IMR-90 (cell line): ENCODE data around the gene NR1D1. TPM values are rescaled to one million over a fixed set of nuclear protein-coding genes. Genes with fewer than 3 reads are reported as not detected.

Source experiments
- ATAC-seq: fragments of 200-7000 bp; cut with Tn5 transposase; 2 replicates; pipeline ENCODE4 v1.9.1; 2020; ENCODE audit warnings: low read depth, mild to moderate bottlenecking, moderate library complexity
- BruUV-seq: library from RNA; stranded (reverse); fragments of 400-500 nt; replicated peaks from 2 replicates; lab custom pipeline; 2021; lab: Mats Ljungman, UMichigan
- CTCF ChIA-PET: fragments of 300-600 bp; formaldehyde crosslinking; extraction: SDS; loops from one replicate; lab custom pipeline; 2021; ENCODE audit warnings: antibody characterized with exemption; lab: Yijun Ruan, JAX
- POLR2A ChIA-PET: fragments of 300-600 bp; sonication (Branson Sonifier 250); formaldehyde crosslinking; loops from one replicate; lab custom pipeline; 2022; ENCODE audit warnings: antibody characterized with exemption; ENCODE audit not compliant: unreplicated experiment; lab: Charles Lee
- DNase-seq: peaks from one replicate; pipeline ENCODE4 v3.0.0; 2013
- H2AFZ ChIP-seq: replicated peaks from 2 replicates; pipeline ENCODE3; 2013; ENCODE audit warnings: low read length, mild to moderate bottlenecking; ENCODE audit not compliant: poor library complexity
- H2AK5ac ChIP-seq: 2 replicates; pipeline ENCODE4 v1.6.1; 2013; ENCODE audit warnings: low read depth, low read length, inconsistent platforms
- H2AK9ac ChIP-seq: replicated peaks from 2 replicates; pipeline ENCODE3; 2013; ENCODE audit warnings: mild to moderate bottlenecking, low read depth, low read length, moderate library complexity; ENCODE audit not compliant: poor library complexity
- H2BK120ac ChIP-seq: 2 replicates; pipeline ENCODE4 v1.6.1; 2013; ENCODE audit warnings: low read depth, low read length, inconsistent platforms
- H2BK15ac ChIP-seq: 3 replicates; pipeline ENCODE4 v1.6.1; 2013; ENCODE audit warnings: low read depth, low read length, inconsistent platforms
- H2BK20ac ChIP-seq: 2 replicates; pipeline ENCODE4 v1.6.1; 2013; ENCODE audit warnings: low read depth, mild to moderate bottlenecking, inconsistent platforms, low read length, moderate library complexity
- H2BK5ac ChIP-seq: 2 replicates; pipeline ENCODE4 v1.6.1; 2013; ENCODE audit warnings: mild to moderate bottlenecking, low read depth, low read length, inconsistent platforms; ENCODE audit not compliant: poor library complexity, severe bottlenecking
- H3K14ac ChIP-seq: replicated peaks from 2 replicates; pipeline ENCODE4 v1.6.1; 2013; ENCODE audit warnings: low read depth, low read length, inconsistent platforms
- H3K18ac ChIP-seq: 2 replicates; pipeline ENCODE4 v1.6.1; 2013; ENCODE audit warnings: low read depth, low read length, control low read depth
- H3K23ac ChIP-seq: 2 replicates; pipeline ENCODE4 v1.6.1; 2013; ENCODE audit warnings: low read depth, low read length, inconsistent platforms
- H3K27ac ChIP-seq: 2 replicates; pipeline ENCODE4 v1.5.1; 2013; ENCODE audit warnings: mild to moderate bottlenecking, control low read depth, low read length; ENCODE audit not compliant: insufficient read depth
- H3K27me3 ChIP-seq: 2 replicates; pipeline ENCODE4 v1.6.1; 2013; ENCODE audit warnings: low read length; ENCODE audit not compliant: control insufficient read depth, insufficient read depth
- H3K36me3 ChIP-seq: 2 replicates; pipeline ENCODE4 v1.6.1; 2013; ENCODE audit warnings: low read length, mixed read lengths; ENCODE audit not compliant: control insufficient read depth, insufficient read depth
- H3K4ac ChIP-seq: 2 replicates; pipeline ENCODE4 v1.6.1; 2013; ENCODE audit warnings: low read depth, low read length, inconsistent platforms
- H3K4me1 ChIP-seq: 2 replicates; pipeline ENCODE4 v1.6.1; 2013; ENCODE audit warnings: low read length, mixed read lengths; ENCODE audit not compliant: control insufficient read depth, insufficient read depth
- H3K4me2 ChIP-seq: 2 replicates; pipeline ENCODE4 v1.6.1; 2013; ENCODE audit warnings: low read depth, mild to moderate bottlenecking, control low read depth, low read length, moderate library complexity
- H3K4me3 ChIP-seq: 2 replicates; pipeline ENCODE4 v1.5.1; 2013; ENCODE audit warnings: low read depth, mild to moderate bottlenecking, control low read depth, low read length, moderate library complexity; ENCODE audit not compliant: insufficient read depth
- H3K56ac ChIP-seq: 2 replicates; pipeline ENCODE4 v1.6.1; 2013; ENCODE audit warnings: low read length, inconsistent platforms; ENCODE audit not compliant: insufficient read depth; ENCODE audit errors: extremely low read depth
- H3K79me1 ChIP-seq, 2 experiments: 2 replicates each; pipeline ENCODE4 v1.6.1; 2013; ENCODE audit warnings: low read length in 2 of 2, inconsistent platforms in 1 of 2, low read depth in 1 of 2
- H3K9ac ChIP-seq: 2 replicates; pipeline ENCODE4 v1.6.1; 2013; ENCODE audit warnings: low read depth, low read length, control low read depth
- H3K9me1 ChIP-seq: 2 replicates; pipeline ENCODE4 v1.6.1; 2013; ENCODE audit warnings: low read length, inconsistent platforms; ENCODE audit not compliant: insufficient read depth
- H3K9me3 ChIP-seq: 2 replicates; pipeline ENCODE4 v1.6.1; 2013; ENCODE audit warnings: low read length; ENCODE audit not compliant: control insufficient read depth, insufficient read depth
- H4K20me1 ChIP-seq: 2 replicates; pipeline ENCODE4 v1.6.1; 2013; ENCODE audit warnings: low read length, inconsistent platforms; ENCODE audit not compliant: insufficient read depth
- H4K5ac ChIP-seq: 2 replicates; pipeline ENCODE4 v1.6.1; 2013; ENCODE audit warnings: mild to moderate bottlenecking, low read depth, low read length, control low read depth
- H4K8ac ChIP-seq, 2 experiments: 2 replicates each; pipeline ENCODE4 v1.6.1; 2013; ENCODE audit warnings: low read depth in 2 of 2, low read length in 2 of 2, control low read depth in 1 of 2, inconsistent platforms in 1 of 2
- H4K91ac ChIP-seq: 2 replicates; pipeline ENCODE4 v1.6.1; 2013; ENCODE audit warnings: low read depth, low read length, inconsistent platforms; ENCODE audit not compliant: insufficient read depth
- BHLHE40 ChIP-seq: fragments of 150-350 bp; IDR thresholded peaks from 2 replicates; pipeline ENCODE4 v1.6.1; 2016; ENCODE audit warnings: mild to moderate bottlenecking, low read depth, low read length
- CEBPB ChIP-seq: IDR thresholded peaks from 2 replicates; pipeline ENCODE4 v1.6.1; 2012; ENCODE audit warnings: low read depth, low read length, improper control_type of control experiment
- CHD1 ChIP-seq: IDR thresholded peaks from 2 replicates; pipeline ENCODE4 v1.6.1; 2012; ENCODE audit warnings: low read depth, low read length, improper control_type of control experiment
- CTCF ChIP-seq: conservative IDR thresholded peaks from 2 replicates; pipeline ENCODE4 v1.5.1; 2012; ENCODE audit warnings: mild to moderate bottlenecking, low read depth, low read length, improper control_type of control experiment
- MAZ ChIP-seq: IDR thresholded peaks from 2 replicates; pipeline ENCODE4 v1.6.1; 2012; ENCODE audit warnings: low read depth, mild to moderate bottlenecking, low read length, improper control_type of control experiment, moderate library complexity, borderline replicate concordance
- MXI1 ChIP-seq: IDR thresholded peaks from 2 replicates; pipeline ENCODE4 v1.6.1; 2012; ENCODE audit warnings: low read depth, mild to moderate bottlenecking, low read length, moderate library complexity, borderline replicate concordance
- NFE2L2 ChIP-seq: fragments of 150-350 bp; IDR thresholded peaks from 2 replicates; pipeline ENCODE4 v1.6.1; 2016; ENCODE audit warnings: low read depth, mild to moderate bottlenecking, low read length
- POLR2A ChIP-seq: IDR thresholded peaks from 2 replicates; pipeline ENCODE4 v1.6.1; 2012; ENCODE audit warnings: mild to moderate bottlenecking, low read depth, low read length
- RAD21 ChIP-seq: IDR thresholded peaks from 2 replicates; pipeline ENCODE4 v1.6.1; 2012; ENCODE audit warnings: low read length, improper control_type of control experiment
- RCOR1 ChIP-seq: IDR thresholded peaks from 2 replicates; pipeline ENCODE4 v1.6.1; 2012; ENCODE audit warnings: mild to moderate bottlenecking, low read length, improper control_type of control experiment; ENCODE audit not compliant: insufficient replicate concordance
- SMC3 ChIP-seq: fragments of 150-350 bp; IDR thresholded peaks from 2 replicates; pipeline ENCODE4 v1.6.1; 2016; ENCODE audit warnings: low read depth, mild to moderate bottlenecking, antibody characterized with exemption, low read length, moderate library complexity
- WGBS, 2 experiments: methylation state at CpG; one replicate each; pipeline versions ENCODE4 v1.1.5 to v1.1.7; 2013; ENCODE audit warnings: missing lambda C conversion rate in 2 of 2; ENCODE audit not compliant: insufficient read length in 1 of 2; ENCODE audit errors: extremely low coverage in 2 of 2; 5-methylcytosine and 5-hydroxymethylcytosine counted together
- dilution Hi-C: fragments of 300-500 bp; cut with HindIII; formaldehyde crosslinking; loops from one replicate; pipeline ENCODE4 v1.14.3; 2018; ENCODE audit warnings: low sequenced_read_pairs; ENCODE audit not compliant: unreplicated experiment
- in situ Hi-C: fragments of 300-500 bp; cut with MboI; formaldehyde crosslinking; loops from 3 replicates; pipeline ENCODE4 v1.14.3; 2019; ENCODE audit warnings: low sequenced_read_pairs, inconsistent platforms, mixed read lengths
- intact Hi-C: fragments of 100-400 bp; cut with micrococcal nuclease; formaldehyde crosslinking; loops from 2 replicates; pipeline ENCODE4 v1.10.0; 2022
- polyA plus RNA-seq, 3 experiments: library from polyadenylated mRNA; depleted of rRNA; stranded (reverse); fragments of >200 nt; gene quantifications; 2 replicates each; pipeline ENCODE4 v1.2.3, GENCODE V29; 2012; ENCODE audit warnings: low replicate concordance in 1 of 3
- total RNA-seq: library from RNA; depleted of rRNA; stranded (reverse); fragments of >200 nt; gene quantifications from 2 replicates; pipeline ENCODE4 v1.2.3, GENCODE V29; 2012

NR1D1 gene
- total and polyA plus RNA-seq, 2 of the 4 experiments (the other 2 are of a cell fraction): 0.36 to 7.2 TPM

- Histone ChIP-seq H4K91ac (no peak overlapping the region), H2BK120ac (no peak overlapping the region), H3K36me3 (peaks cover 67% of the 10 kb centered on the region), H2AK5ac (0 out of 2 replicates have a peak overlapping the region, but pooled peaks have one; percentile 31), H2AFZ (peak overlapping the region; percentile 8), H3K79me1 (no peaks in the 10 kb centered on the region; a peak in 1 of 4 replicates), H4K20me1 (peaks cover 3% of the 10 kb centered on the region; the same call in 1 of the 2 replicates), H3K4me3 (no peak overlapping the region), H2BK20ac (no peak overlapping the region), H3K9ac (no peak overlapping the region), H4K8ac (no peak overlapping the region), H3K4me2 (no peak overlapping the region), H2AK9ac (peak overlapping the region; percentile 73), H3K27ac (no peak overlapping the region), H3K27me3 (no peaks in the 10 kb centered on the region), H3K9me3 (no peaks in the 10 kb centered on the region), H4K5ac (no peak overlapping the region), H3K18ac (no peak overlapping the region), H3K9me1 (no peaks in the 10 kb centered on the region), H3K56ac (no peak overlapping the region), H3K4ac (no peak overlapping the region), H2BK5ac (no peak overlapping the region), H3K14ac (no peak overlapping the region), H3K23ac (no peak overlapping the region), H2BK15ac (no peak overlapping the region), H3K4me1 (peaks cover 5% of the 10 kb centered on the region; the same call in 1 of the 2 replicates)
- in situ Hi-C loops (no loop called here), dilution Hi-C loops (no loop called here), intact Hi-C loops (loop anchor here (2.0 kb wide), 1 partner anchor 25 kb away; the partner anchor contains the start of gene THRA)
- ATAC-seq (no peak), DNase-seq (no peak)
- ChIA-PET POLR2A (no interaction called here), CTCF (interaction anchor here (0.6 kb wide), 1 partner anchor 10 kb away, joined by 3 read pairs; no protein-coding TSS in a partner anchor)
- 87% methylated on average over 22 of the region's 28 CpGs; no CpG with 5 or more reads in 1 of the 2 experiments for WGBS, 2 experiments
- BruUV-seq: no TSS peak
- no peak for TF ChIP-seq BHLHE40
- TF ChIP-seq NFE2L2: no peak
- TF ChIP-seq SMC3: no peak
- TF ChIP-seq CEBPB: no peak
- no peak for TF ChIP-seq CHD1
- no peak for TF ChIP-seq RCOR1
- TF ChIP-seq CTCF: no peak
- no peak for TF ChIP-seq MAZ
- no peak for TF ChIP-seq RAD21
- TF ChIP-seq POLR2A: no peak
- no peak for TF ChIP-seq MXI1
These were observed 12.3 kb downstream of the NR1D1 start for GRCh38 chr17:40087903-40088718.
